ENCODE measurements around the gene ACVR1. TPM values are rescaled to one million over a fixed set of nuclear protein-coding genes. Genes with fewer than 3 reads are reported as not detected.

The ACVR1 gene
- total RNA-seq, 1 experiment from 2014 or later, result 27.6 TPM

- BruUV-seq (replicated peaks), result no TSS peak
- ATAC-seq, result no peak
- Histone ChIP-seq H3K4me3 (ENCODE audit: low read depth in 2 of 2, low read length in 2 of 2) (no peak overlapping the region), H3K27ac (ENCODE audit: low read length) (no peak overlapping the region), H3K9me3 (ENCODE audit: control insufficient read depth, insufficient read depth, low read depth, low read length) (no peaks in the 10 kb centered on the region), H3K27me3 (ENCODE audit: control insufficient read depth, insufficient read depth, low read length) (no peaks in the 10 kb centered on the region), H3K36me3 (ENCODE audit: control insufficient read depth, insufficient read depth, low read length) (no peaks in the 10 kb centered on the region), H3K4me1 (ENCODE audit: control insufficient read depth, insufficient read depth, low read length) (no peaks in the 10 kb centered on the region)
- CTCF ChIA-PET, result no interaction called here
- TF ChIP-seq CTCF (IDR thresholded peaks at IDR 0.05), result no peak
- TF ChIP-seq TCF7L2 (IDR thresholded peaks at IDR 0.05; ENCODE audit: low read depth, low read length), result no peak
- no peak for TF ChIP-seq POLR2AphosphoS5 (IDR thresholded peaks at IDR 0.05; ENCODE audit: low read depth, low read length)
- TF ChIP-seq SIN3A (IDR thresholded peaks at IDR 0.05; ENCODE audit: borderline replicate concordance, insufficient read depth, low read depth, low read length), result no peak
- TF ChIP-seq REST (IDR thresholded peaks at IDR 0.05; ENCODE audit: insufficient read depth in 1 of 2, low read depth in 2 of 2, low read length in 1 of 2), result no peak
- in situ Hi-C loops (cut with HindIII; ENCODE audit: low pct_unique_long_range_greater_than_20kb, low sequenced_read_pairs), result no loop called here
- DNase-seq (ENCODE audit: low read depth, low spot score), result no peak
- POLR2A ChIA-PET, result no interaction called here
- intact Hi-C loops (cut with micrococcal nuclease; ENCODE audit: unreplicated experiment), result no loop called here
These were observed 27.9 kb downstream of the ACVR1 start for GRCh38 chr2:157848213-157848612.

GRCh38 chr2:157845081-157845480 is 31.0 kb downstream of the ACVR1 start:
- Histone ChIP-seq H3K4me3 (ENCODE audit: low read depth in 2 of 2, low read length in 2 of 2) (no peak overlapping the region), H3K9me3 (ENCODE audit: control insufficient read depth, insufficient read depth, low read depth, low read length) (no peaks in the 10 kb centered on the region), H3K27ac (ENCODE audit: low read length) (no peak overlapping the region), H3K27me3 (ENCODE audit: control insufficient read depth, insufficient read depth, low read length) (no peaks in the 10 kb centered on the region), H3K36me3 (ENCODE audit: control insufficient read depth, insufficient read depth, low read length) (no peaks in the 10 kb centered on the region), H3K4me1 (ENCODE audit: control insufficient read depth, insufficient read depth, low read length) (peaks cover 11% of the 10 kb centered on the region)
- no TSS peak for BruUV-seq (replicated peaks)
- no peak for TF ChIP-seq CTCF (IDR thresholded peaks at IDR 0.05)
- no peak for TF ChIP-seq REST (IDR thresholded peaks at IDR 0.05; ENCODE audit: insufficient read depth in 1 of 2, low read depth in 2 of 2, low read length in 1 of 2)
- no peak for TF ChIP-seq SIN3A (IDR thresholded peaks at IDR 0.05; ENCODE audit: borderline replicate concordance, insufficient read depth, low read depth, low read length)
- TF ChIP-seq TCF7L2 (IDR thresholded peaks at IDR 0.05; ENCODE audit: low read depth, low read length), result no peak
- DNase-seq (ENCODE audit: low read depth, low spot score) (no peak), ATAC-seq (no peak)
- CTCF ChIA-PET, result no interaction called here
- POLR2A ChIA-PET, result no interaction called here
- intact Hi-C loops (cut with micrococcal nuclease; ENCODE audit: unreplicated experiment) (no loop called here), in situ Hi-C loops (cut with HindIII; ENCODE audit: low pct_unique_long_range_greater_than_20kb, low sequenced_read_pairs) (no loop called here)

Measured in Panc1 (cell line).